Psoas muscle (tissue), 8 donors: ENCODE data around the gene KCTD17. TPM values are rescaled to one million over a fixed set of nuclear protein-coding genes. Genes with fewer than 3 reads are reported as not detected.

Experiments
- ATAC-seq, 4 donors: fragments of 200-7000 bp; cut with Tn5 transposase; one replicate each; pipeline ENCODE4 v1.9.1; 2020; ENCODE audit warnings: moderate library complexity in 3 of 4, mild to moderate bottlenecking in 2 of 4
- DNase-seq, 2 donors: peaks; one replicate each; pipeline ENCODE4 v3.0.0-alpha.2; 2020
- H3K27ac ChIP-seq: fragments of 200-600 bp; one replicate; pipeline ENCODE4 v1.8.0; 2022
- H3K27me3 ChIP-seq, 3 donors: fragments of 200-600 bp in 1 of 3; one replicate each; pipeline versions ENCODE4 v1.6.1 to v1.8.0; 2013 to 2022; ENCODE audit warnings: low read length in 2 of 3, mild to moderate bottlenecking in 2 of 3, moderate library complexity in 1 of 3; ENCODE audit not compliant: insufficient read depth in 3 of 3
- H3K36me3 ChIP-seq, 2 donors: fragments of 200-600 bp in 1 of 2; one replicate each; pipeline versions ENCODE4 v1.6.1 to v1.8.0; 2013 to 2022; ENCODE audit warnings: low read depth in 1 of 2, mild to moderate bottlenecking in 1 of 2, moderate library complexity in 1 of 2; ENCODE audit not compliant: insufficient read depth in 1 of 2
- H3K4me1 ChIP-seq: fragments of 200-600 bp; one replicate; pipeline ENCODE4 v1.8.0; 2022
- H3K4me3 ChIP-seq: fragments of 200-600 bp; one replicate; pipeline ENCODE4 v1.8.0; 2022; ENCODE audit warnings: mild to moderate bottlenecking
- H3K9me3 ChIP-seq: fragments of 200-600 bp; one replicate; pipeline ENCODE4 v1.8.0; 2022
- WGBS, 3 donors: extraction: QIAGEN DNeasy Blood & Tissue Kit; methylation state at CpG; one replicate each; pipeline versions ENCODE4 v1.1.6 to v1.1.7; 2013; 5-methylcytosine and 5-hydroxymethylcytosine counted together
- intact Hi-C, 2 donors: fragments of 100-400 bp; cut with DNase I; formaldehyde crosslinking; loops; one replicate each; pipeline versions ENCODE4 v1.11.0 to v1.14.2; 2022
- polyA plus RNA-seq, 3 donors: library from polyadenylated mRNA; stranded (reverse); fragments of 200-250 nt; gene quantifications; one replicate each; pipeline ENCODE4 v1.2.3, GENCODE V29; 2013
- total RNA-seq, 4 donors: library from RNA; stranded (reverse); fragmentation: NEBNext Ultra II Directional in 2 of 4; extraction: Animal tissue kit (Norgen Biotek cat#: 25700) in 2 of 4; gene quantifications; one replicate each; pipeline versions ENCODE4 v1.2.1 to v1.2.4, GENCODE V29; 2021 to 2023
- TF ChIP-seq, protein P1 (sequence below): fragments of 200-600 bp; IDR thresholded peaks from one replicate; pipeline ENCODE4 v1.8.0; 2022; ENCODE audit warnings: antibody characterized with exemption
- donor health status: healthy with polysubstance abuse.
- donor health status: DM: no; HTN: no; CAD: no; lungs with moderate emphysema.
- donor health status: Bipolar disorder and iron deficiency.
- donor health status: healthy.
- donor health status: DM: yes; HTN: yes; CAD: no.
- donor health status: DM: no; HTN: no; CAD: no.
- donor health status: DM: no; HTN: no; CAD: no.
- donor health status: DM: yes; HTN: yes; CAD: no.

The KCTD17 gene
- total and polyA plus RNA-seq, 7 donors = 1.5 to 3.4 (median 1.8) TPM

DNA sequence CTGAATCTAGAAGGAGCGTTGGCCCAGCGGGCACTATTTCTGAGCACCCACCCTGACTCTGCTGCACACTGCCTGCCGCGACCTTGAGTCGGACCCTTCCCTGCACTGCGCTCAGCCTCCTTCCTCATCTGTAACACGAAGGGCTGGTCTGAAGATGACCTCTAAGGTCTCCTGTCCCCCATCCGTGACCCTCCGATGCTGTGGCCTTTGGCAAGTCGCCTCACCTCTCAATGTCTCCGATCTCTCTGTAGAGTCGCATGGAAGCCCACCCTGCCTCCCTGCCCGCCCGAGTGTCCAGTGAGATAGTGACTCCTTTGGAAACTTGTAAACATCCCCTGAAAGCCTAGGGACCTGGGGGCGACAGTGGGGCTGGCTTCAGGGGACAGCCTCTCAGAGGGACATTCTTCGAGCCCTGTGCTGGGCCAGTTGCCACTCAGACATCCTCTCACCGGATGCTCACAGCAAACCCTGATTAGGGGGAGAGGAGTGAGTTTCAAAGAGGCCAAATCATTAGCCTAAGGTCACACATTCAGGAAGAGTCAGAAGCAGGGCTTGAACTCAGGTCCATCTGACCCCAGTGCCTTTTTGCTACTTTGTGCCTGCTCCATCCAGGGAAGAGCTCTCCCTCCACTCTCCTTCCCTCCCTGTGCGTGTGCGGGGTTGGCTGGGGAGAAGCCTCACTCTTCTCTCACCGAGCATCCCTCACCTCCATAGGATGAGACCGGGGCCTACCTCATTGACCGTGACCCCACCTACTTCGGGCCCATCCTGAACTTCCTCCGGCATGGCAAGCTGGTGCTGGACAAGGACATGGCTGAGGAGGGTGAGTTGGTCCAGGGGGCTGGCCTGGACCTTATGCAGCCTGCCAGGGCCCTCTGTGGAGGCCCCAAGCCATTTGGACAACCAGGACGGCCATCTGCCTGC, 1.1 kb downstream of the KCTD17 start:
- Histone ChIP-seq H3K36me3 (no peaks in the 10 kb centered on the region), H3K4me3 (peak overlapping the region; percentile 68), H3K27ac (no peak overlapping the region), H3K27me3 (peaks cover 0 to 21% (median 6%) of the 10 kb centered on the region in 3 donors), H3K9me3 (no peaks in the 10 kb centered on the region), H3K4me1 (no peaks in the 10 kb centered on the region)
- ATAC-seq = no peak
- TF ChIP-seq, protein P1, sequence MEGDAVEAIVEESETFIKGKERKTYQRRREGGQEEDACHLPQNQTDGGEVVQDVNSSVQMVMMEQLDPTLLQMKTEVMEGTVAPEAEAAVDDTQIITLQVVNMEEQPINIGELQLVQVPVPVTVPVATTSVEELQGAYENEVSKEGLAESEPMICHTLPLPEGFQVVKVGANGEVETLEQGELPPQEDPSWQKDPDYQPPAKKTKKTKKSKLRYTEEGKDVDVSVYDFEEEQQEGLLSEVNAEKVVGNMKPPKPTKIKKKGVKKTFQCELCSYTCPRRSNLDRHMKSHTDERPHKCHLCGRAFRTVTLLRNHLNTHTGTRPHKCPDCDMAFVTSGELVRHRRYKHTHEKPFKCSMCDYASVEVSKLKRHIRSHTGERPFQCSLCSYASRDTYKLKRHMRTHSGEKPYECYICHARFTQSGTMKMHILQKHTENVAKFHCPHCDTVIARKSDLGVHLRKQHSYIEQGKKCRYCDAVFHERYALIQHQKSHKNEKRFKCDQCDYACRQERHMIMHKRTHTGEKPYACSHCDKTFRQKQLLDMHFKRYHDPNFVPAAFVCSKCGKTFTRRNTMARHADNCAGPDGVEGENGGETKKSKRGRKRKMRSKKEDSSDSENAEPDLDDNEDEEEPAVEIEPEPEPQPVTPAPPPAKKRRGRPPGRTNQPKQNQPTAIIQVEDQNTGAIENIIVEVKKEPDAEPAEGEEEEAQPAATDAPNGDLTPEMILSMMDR = no peak
- 69 to 72% (median 72%) methylated on average over 25 of the region's 25 CpGs for WGBS, 3 donors
- DNase-seq = no peak
- intact Hi-C loops = no loop called here

DNA sequence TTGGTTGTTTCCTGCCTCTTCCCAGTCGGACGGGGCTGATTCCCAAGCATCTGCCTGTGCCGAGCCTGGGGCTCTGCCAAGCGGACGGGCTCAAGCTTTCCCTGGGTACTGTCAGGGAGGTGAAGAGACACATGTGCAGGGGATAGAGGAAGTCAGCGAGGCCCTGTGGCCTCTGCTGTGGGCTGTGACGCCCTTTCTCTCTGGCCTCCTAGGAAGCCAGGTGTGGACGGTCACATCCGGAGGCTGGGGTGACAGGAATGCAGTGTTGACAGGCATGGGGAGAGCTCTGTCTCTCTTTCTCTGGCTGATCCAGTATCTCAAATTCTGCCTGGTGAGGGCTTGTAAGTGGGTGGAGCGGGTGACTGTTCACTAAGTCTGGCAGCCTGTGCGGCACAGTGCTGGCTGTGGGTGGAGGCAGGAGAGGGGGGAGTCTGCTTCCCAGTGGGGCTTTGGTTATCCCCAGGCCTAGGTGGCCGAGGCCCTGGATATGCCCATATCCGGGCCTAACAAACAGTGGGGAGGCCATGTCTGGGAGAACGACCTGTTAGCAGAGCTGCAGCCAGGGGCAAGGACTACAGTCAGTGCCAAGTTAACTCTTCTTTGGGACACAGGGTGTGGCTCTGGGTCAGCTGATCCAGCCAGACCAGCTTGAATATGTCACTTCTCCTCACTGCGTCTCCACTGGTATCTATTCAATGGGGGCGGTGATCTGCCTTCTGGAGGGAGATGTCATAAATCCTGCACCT, 1.9 kb downstream of the KCTD17 start:
- ATAC-seq = no peak
- 65 to 78% (median 66%) methylated on average over 16 of the region's 16 CpGs for whole genome bisulfite sequencing, 3 donors
- Histone ChIP-seq H3K4me1 (no peaks in the 10 kb centered on the region), H3K9me3 (no peaks in the 10 kb centered on the region), H3K4me3 (no peak overlapping the region), H3K27ac (no peak overlapping the region), H3K27me3 (peaks cover 0 to 21% (median 6%) of the 10 kb centered on the region in 3 donors), H3K36me3 (no peaks in the 10 kb centered on the region)
- TF ChIP-seq, protein P1 = no peak
- intact Hi-C loops = no loop called here
- DNase-seq = no peak

DNA sequence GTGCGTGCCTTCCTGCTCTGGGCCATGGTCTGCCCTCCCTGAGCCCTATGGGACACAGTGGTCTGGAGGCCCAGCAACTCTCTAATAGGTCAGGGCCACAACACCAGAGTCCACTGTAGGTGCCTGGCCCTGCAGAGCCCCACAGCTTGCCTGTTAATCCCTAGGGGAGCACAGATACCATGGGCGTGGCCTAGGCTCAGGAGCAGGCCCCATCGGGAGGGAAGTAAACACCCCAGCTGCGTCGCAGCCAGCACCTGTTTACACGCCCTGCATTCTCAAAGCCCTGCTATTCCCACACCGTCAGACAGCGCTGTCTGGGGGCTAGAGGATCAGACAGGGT, 2.5 kb downstream of the KCTD17 start:
- H3K27ac ChIP-seq = no peak overlapping the region
- no peak overlapping the region for H3K4me3 ChIP-seq
- no peaks in the 10 kb centered on the region for H3K36me3 ChIP-seq
- TF ChIP-seq, protein P1 = no peak
- ATAC-seq = no peak
- DNase-seq = no peak
- 79 to 85% (median 84%) methylated on average over 8 of the region's 8 CpGs for WGBS, 3 donors
- no peaks in the 10 kb centered on the region for H3K4me1 ChIP-seq
- H3K9me3 ChIP-seq = no peaks in the 10 kb centered on the region
- intact Hi-C loops = no loop called here
- peaks cover 0 to 21% (median 6%) of the 10 kb centered on the region in 3 donors for H3K27me3 ChIP-seq

DNA sequence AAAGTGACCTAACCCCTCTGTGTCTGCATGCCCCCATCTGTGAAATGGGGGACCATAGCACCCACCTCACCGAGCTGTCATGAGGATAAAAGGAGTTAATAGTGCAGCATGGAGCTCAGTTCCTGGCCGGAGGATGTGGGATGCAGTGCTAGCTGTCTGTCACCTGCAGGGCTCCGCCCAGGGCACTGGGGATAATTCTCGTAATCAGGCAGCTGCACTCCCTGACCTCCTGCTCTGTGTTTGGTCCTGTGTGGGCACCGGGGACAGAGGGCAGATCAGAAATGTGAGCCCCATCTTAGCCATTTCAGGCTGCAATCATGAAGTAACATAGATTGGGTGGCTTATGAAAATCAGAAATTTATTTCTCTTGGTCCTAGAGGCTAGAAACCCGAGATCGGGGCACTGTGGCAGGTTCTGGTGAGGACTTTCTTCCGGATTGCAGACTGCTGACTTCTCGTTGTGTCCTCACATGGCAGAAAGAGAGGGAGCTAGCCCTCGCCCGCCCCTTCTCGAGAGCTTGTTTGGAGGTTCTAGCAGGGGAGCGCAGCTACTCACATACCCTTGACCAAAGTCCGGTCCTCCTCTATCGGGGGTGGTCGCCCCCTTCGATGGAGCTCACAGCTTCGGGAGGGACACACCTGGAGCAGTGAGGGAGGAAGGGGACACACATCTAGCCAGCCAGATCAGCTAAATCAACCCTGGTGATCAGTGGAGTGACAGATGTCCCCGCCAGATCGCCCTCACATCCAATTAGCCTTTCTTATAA, 3.2 kb downstream of the KCTD17 start:
- H3K27ac ChIP-seq = no peak overlapping the region
- WGBS, 3 donors = 90 to 93% (median 92%) methylated on average over 20 of the region's 20 CpGs
- intact Hi-C loops = no loop called here
- H3K4me3 ChIP-seq = no peak overlapping the region
- no peaks in the 10 kb centered on the region for H3K36me3 ChIP-seq
- ATAC-seq = no peak
- no peaks in the 10 kb centered on the region for H3K9me3 ChIP-seq
- DNase-seq = no peak
- peaks cover 0 to 21% (median 8%) of the 10 kb centered on the region in 3 donors for H3K27me3 ChIP-seq
- H3K4me1 ChIP-seq = no peaks in the 10 kb centered on the region
- TF ChIP-seq, protein P1 = no peak
